Loucy (cell line): Measurements from ENCODE around the gene CUBN.

Experiments
- CTCF ChIP-seq: fragments of 200-600 bp; sonication (generic); conservative IDR thresholded peaks from 2 replicates; pipeline ENCODE4 v1.5.1; 2014; ENCODE audit warnings: mild to moderate bottlenecking, antibody characterized with exemption, low read length
- EZH2phosphoT487 ChIP-seq: fragments of 200-600 bp; IDR thresholded peaks from 2 replicates; pipeline ENCODE4 v1.6.1; 2018; ENCODE audit warnings: antibody characterized with exemption, mild to moderate bottlenecking, moderate library complexity, borderline replicate concordance

GRCh38 chr10:16938952-16939351 lies 190.7 kb downstream of the CUBN start:
- no peak for TF ChIP-seq CTCF
- no peak for TF ChIP-seq EZH2phosphoT487
